Heart left ventricle (tissue), 13 donors: ENCODE results near the gene CFAP161.

Experiments
- CTCF ChIP-seq, 12 donors: fragments of 200-600 bp; sonication (generic) in 4 of 12; IDR thresholded peaks; one replicate each; pipeline versions ENCODE4 v1.5.0 to v1.8.0; 2018 to 2022; ENCODE audit warnings: antibody characterized with exemption in 12 of 12, mild to moderate bottlenecking in 5 of 12
- POLR2A ChIP-seq, 2 donors: fragments of 450-650 bp; IDR thresholded peaks; one replicate each; pipeline ENCODE4 v1.6.1; 2017; ENCODE audit warnings: antibody characterized with exemption in 2 of 2, mild to moderate bottlenecking in 2 of 2, moderate library complexity in 2 of 2
- donor health status: ischemic (EF 13 %, LVEDD 7.1; RV severe dilation, severe dysfunction).
- donor health status: DM: no; HTN: yes; CAD: no.
- donor health status: DM: no; HTN: no; CAD: no.
- donor health status: ischemic (EF 25% LVEDD 6.9; RV normal size, moderate dysfunction).
- donor health status: ischemic (EF 25% LVEDD 5.7; RV mildly dilated, moderate dysfunction).
- donor health status: ischemic (EF 35%, LVEDD 5.7; RV mildly dilated, moderate dysfunction).
- donor health status: nonischemic (EF 11% LVEDD 7.7; RV severe dilation, severe dysfunction).
- donor health status: DM: yes; HTN: yes; CAD: no.
- donor health status: PGD.
- donor health status: ischemic (EF 29% LVEDD 5.4; RV normal size, mild dysfunction).
- donor health status: nonischemic (EF 23%, LVEDD 6.1; RV moderate dilation, normal function).

DNA sequence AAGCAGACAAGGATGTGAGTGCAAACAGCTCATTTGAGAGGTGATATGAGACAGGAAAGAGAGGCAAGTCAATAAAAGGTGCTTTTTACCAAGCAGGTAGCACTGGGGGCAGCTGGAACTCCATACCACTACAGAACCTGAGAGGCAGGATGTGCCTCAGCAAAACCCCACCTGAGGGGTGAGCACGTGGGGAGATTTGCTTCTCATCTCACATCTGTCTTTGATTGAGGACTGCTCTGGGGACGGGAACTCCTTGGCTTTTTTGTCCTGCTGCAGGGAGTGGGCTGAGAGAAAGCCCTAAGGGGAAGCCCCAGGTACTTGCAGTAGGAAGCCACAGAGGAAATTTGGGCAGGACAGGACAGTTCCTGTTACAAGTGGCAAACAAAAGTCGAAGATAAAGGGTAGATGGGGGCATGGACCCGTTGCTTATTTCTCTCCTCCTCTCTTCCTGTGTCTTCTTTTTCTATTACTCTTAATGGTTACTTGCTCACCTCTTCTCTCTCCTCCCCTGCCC is 27.1 kb downstream of the CFAP161 start:
- TF ChIP-seq POLR2A (IDR thresholded peaks at IDR 0.05) (no peak), CTCF (IDR thresholded peaks at IDR 0.05) (no peak)
